AG04449 (cell line): ENCODE results near the gene GDF10.

ENCODE experiments used
- CTCF ChIA-PET: fragments of 350-600 bp; formaldehyde crosslinking; extraction: SDS; loops from one replicate; lab custom pipeline; 2021; ENCODE audit warnings: antibody characterized with exemption; lab: Yijun Ruan, JAX
- POLR2A ChIA-PET: fragments of 400-600, 350-600 bp; formaldehyde crosslinking; extraction: SDS; loops from one replicate; lab custom pipeline; 2020; ENCODE audit warnings: antibody characterized with exemption, inconsistent platforms; lab: Yijun Ruan, JAX
- DNase-seq: peaks from one replicate; pipeline ENCODE4 v3.0.0-alpha.2; 2010; ENCODE audit warnings: low read depth, low spot score
- H3K4me3 ChIP-seq: 2 replicates; pipeline ENCODE4 v1.5.1; 2011; ENCODE audit warnings: low read depth, mild to moderate bottlenecking, control low read depth, low read length
- TF ChIP-seq, protein P1 (sequence below): IDR thresholded peaks from one replicate; pipeline ENCODE4 v1.5.1; 2011; ENCODE audit warnings: mild to moderate bottlenecking, moderate library complexity, low read length, control low read depth, inconsistent platforms; ENCODE audit not compliant: insufficient read depth; ENCODE audit errors: missing control alignments

Gene GDF10

GRCh38 chr10:47333532-47333931 is 33.5 kb downstream of the GDF10 start:
- ChIA-PET POLR2A (no interaction called here), CTCF (interaction anchor here (0.9 to 1.6 kb wide), 3 partner anchors 10 to 309 kb away, joined by 3 read pairs; no protein-coding TSS in a partner anchor)
- TF ChIP-seq, protein P1, sequence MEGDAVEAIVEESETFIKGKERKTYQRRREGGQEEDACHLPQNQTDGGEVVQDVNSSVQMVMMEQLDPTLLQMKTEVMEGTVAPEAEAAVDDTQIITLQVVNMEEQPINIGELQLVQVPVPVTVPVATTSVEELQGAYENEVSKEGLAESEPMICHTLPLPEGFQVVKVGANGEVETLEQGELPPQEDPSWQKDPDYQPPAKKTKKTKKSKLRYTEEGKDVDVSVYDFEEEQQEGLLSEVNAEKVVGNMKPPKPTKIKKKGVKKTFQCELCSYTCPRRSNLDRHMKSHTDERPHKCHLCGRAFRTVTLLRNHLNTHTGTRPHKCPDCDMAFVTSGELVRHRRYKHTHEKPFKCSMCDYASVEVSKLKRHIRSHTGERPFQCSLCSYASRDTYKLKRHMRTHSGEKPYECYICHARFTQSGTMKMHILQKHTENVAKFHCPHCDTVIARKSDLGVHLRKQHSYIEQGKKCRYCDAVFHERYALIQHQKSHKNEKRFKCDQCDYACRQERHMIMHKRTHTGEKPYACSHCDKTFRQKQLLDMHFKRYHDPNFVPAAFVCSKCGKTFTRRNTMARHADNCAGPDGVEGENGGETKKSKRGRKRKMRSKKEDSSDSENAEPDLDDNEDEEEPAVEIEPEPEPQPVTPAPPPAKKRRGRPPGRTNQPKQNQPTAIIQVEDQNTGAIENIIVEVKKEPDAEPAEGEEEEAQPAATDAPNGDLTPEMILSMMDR: no peak
- H3K4me3 ChIP-seq: no peak overlapping the region
- no peak for DNase-seq

DNA sequence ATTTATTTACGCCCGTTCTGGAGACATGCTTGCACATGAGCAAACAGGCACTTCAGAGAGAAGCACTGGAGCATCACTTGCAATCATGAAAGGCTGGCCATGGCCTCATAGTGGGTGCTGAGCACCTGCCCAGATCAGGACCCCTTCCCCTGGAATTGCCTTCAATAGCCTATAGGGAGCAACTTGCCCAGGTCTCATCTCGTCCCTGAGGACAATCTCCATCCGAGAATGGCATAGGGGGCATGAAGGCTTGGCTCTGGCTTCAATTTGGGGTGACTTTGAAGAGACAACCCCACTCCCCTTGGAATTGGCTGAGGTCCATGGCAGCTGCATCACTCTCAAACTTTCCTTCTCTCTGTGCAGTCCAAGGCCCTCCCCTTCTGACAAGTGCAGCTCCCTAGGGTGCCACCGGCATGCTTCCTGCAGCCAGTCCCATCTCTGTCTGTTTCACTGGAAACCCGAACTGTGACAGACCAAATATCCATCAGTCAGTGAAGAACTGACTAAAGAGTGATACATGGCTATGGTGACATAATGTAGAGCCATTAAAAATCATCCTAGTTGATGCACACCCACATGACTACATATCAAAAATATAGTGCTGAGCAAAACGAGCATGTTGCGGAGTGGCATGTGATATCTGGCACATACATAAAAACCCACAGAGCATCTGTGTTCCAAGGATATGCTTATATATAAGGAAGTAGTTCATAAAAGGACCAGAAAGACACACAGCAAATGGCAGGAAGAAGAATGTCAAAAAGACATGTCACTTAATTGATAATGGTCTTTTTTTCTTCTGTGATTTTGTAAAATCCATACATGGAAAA is 34.7 kb downstream of the GDF10 start:
- POLR2A ChIA-PET: no interaction called here
- TF ChIP-seq, protein P1: no peak
- no peak for DNase-seq
- CTCF ChIA-PET: no interaction called here
- no peak overlapping the region for H3K4me3 ChIP-seq

GRCh38 chr10:47335906-47336305 is 35.9 kb downstream of the GDF10 start:
- ChIA-PET CTCF (no interaction called here), POLR2A (no interaction called here)
- H3K4me3 ChIP-seq: no peak overlapping the region
- no peak for DNase-seq
- TF ChIP-seq, protein P1: no peak

- TF ChIP-seq, protein P1: no peak
- no peak overlapping the region for H3K4me3 ChIP-seq
- ChIA-PET CTCF (interaction anchor here (1.3 kb wide), 1 partner anchor 25 kb away, joined by 3 read pairs; no protein-coding TSS in a partner anchor), POLR2A (no interaction called here)
- peak; percentile 44 for DNase-seq
These were observed 36.6 kb downstream of the GDF10 start for GRCh38 chr10:47336387-47337134.

- TF ChIP-seq, protein P1: no peak
- CTCF ChIA-PET: interaction anchor here (1.2 to 4.1 kb wide), 3 partner anchors 15 to 343 kb away, joined by 3 to 25 read pairs (median 3); partner anchors contain the start of gene GDF2
- POLR2A ChIA-PET: interaction anchor here (0.6 kb wide), 1 partner anchor 405 kb away, joined by 3 read pairs; no protein-coding TSS in a partner anchor
- no peak overlapping the region for H3K4me3 ChIP-seq
- DNase-seq: no peak
These were observed 37.3 kb downstream of the GDF10 start for GRCh38 chr10:47337310-47337709.
